NCI-H345 treated with DMSO at 0.1 percent for 48 hours (cell line): Measurements from ENCODE around the gene PACRGL.

ENCODE experiments used
- DNase-seq: peaks from one replicate; lab custom pipeline; 2025; ENCODE audit not compliant: unreplicated experiment; lab: John Stamatoyannopoulos, UW

The PACRGL gene

GRCh38 chr4:20700007-20700761, at the start of gene PACRGL:
Gene PACRGL (plus strand): TSS chr4:20700458. CDS start chr4:20704482, 4,024 bp downstream.
- DNase-seq, result peak; percentile 86

- no peak for DNase-seq
These were observed 47.9 kb upstream of the PACRGL start for GRCh38 chr4:20652226-20652885.

GRCh38 chr4:20658456-20658855, 41.8 kb upstream of the PACRGL start:
- DNase-seq, result no peak

- no peak for DNase-seq
These were observed 37.4 kb upstream of the PACRGL start for GRCh38 chr4:20662851-20663250.

- DNase-seq, result no peak
These were observed 34.0 kb upstream of the PACRGL start for GRCh38 chr4:20666012-20666860.

- no peak for DNase-seq
These were observed 28.0 kb upstream of the PACRGL start for GRCh38 chr4:20672262-20672661.

GRCh38 chr4:20675786-20676185, 24.5 kb upstream of the PACRGL start:
- no peak for DNase-seq

GRCh38 chr4:20676501-20677197, 23.6 kb upstream of the PACRGL start:
- DNase-seq, result no peak

GRCh38 chr4:20678400-20678799, 21.9 kb upstream of the PACRGL start:
- DNase-seq, result no peak

- no peak for DNase-seq
These were observed 20.3 kb upstream of the PACRGL start for GRCh38 chr4:20679951-20680350.

- no peak for DNase-seq
These were observed 19.5 kb upstream of the PACRGL start for GRCh38 chr4:20680736-20681135.

- DNase-seq, result no peak
These were observed 19.0 kb upstream of the PACRGL start for GRCh38 chr4:20681271-20681670.

GRCh38 chr4:20682853-20683252, 17.4 kb upstream of the PACRGL start:
- DNase-seq, result no peak

GRCh38 chr4:20683766-20684165, 16.5 kb upstream of the PACRGL start:
- no peak for DNase-seq

- peak; percentile 18 for DNase-seq
These were observed 15.2 kb upstream of the PACRGL start for GRCh38 chr4:20684852-20685763.

GRCh38 chr4:20687864-20688263, 12.4 kb upstream of the PACRGL start:
- DNase-seq, result no peak

GRCh38 chr4:20696815-20697214, 3.4 kb upstream of the PACRGL start:
- no peak for DNase-seq

GRCh38 chr4:20698382-20698781, 1.9 kb upstream of the PACRGL start:
- DNase-seq, result no peak

GRCh38 chr4:20698820-20699219, 1.4 kb upstream of the PACRGL start:
- no peak for DNase-seq

GRCh38 chr4:20711335-20711734, 11.1 kb downstream of the PACRGL start:
- no peak for DNase-seq
